ENCODE data around the gene IGF2R.
"Not testable (repeated sequence)": the region's sequence is repeated elsewhere in the genome, so short reads cannot be mapped to it uniquely, and the experiment has no call there.

IGF2R gene

DNA sequence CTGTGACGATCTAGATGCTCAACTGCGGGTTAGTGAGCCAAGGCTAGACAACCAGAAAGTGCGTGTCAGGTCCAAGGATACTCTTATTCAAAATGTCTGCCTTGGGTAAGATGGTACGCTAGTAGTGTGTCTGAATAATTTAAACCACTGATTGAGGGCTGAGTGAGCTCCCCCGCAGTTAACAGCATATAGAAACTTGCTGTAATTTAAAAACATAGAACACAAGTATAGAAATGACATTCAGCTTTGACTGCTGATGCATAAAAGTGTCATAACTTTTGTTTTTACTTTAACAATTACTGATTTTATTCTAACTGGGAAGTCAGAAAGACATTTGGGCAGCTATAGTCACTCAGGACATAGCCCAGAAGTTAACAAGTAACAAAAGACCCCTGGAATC, 107.1 kb downstream of the IGF2R start:
- DNase-seq (ENCODE audit: low spot score), result no peak

DNA sequence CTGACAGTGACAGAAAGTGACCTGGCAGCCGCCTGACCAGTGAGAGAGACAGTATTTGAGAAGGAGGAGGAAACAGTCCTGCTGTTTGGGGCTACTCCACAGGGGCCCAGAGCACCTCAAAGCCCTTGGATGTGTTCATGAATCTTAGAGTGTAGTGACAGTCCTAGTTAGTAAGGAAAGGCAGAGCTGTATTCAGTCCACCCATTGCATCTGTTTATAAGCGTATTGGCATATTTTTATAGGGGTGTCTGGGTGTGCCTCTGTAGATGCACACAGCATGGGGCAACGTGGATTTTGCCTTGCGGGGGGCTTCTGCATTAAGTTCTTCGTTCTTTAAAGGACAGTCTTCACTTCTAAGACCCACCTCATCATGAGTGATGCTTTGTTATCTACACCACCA, 108.1 kb downstream of the IGF2R start:
- DNase-seq (ENCODE audit: low spot score), result no peak

DNA sequence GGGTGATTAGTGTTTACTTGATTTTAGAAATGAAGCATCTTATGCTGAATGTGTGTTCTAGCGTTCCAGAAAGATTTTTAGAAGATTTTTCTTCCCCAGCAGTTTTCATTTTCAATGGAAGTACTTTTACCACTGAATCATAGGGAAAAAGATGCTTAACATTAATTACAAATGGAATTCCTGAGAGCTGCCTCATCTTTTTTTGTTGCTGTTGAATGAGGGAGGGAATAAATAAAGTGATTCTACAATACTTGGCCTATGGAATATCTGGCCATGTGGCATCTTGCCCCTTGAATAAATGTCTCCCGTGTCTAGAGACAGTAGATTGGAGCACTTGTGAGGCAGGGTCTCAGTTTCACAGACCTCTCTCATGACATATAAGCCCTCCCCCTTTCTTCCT, 108.6 kb downstream of the IGF2R start:
- no peak for DNase-seq (ENCODE audit: low spot score)

DNA sequence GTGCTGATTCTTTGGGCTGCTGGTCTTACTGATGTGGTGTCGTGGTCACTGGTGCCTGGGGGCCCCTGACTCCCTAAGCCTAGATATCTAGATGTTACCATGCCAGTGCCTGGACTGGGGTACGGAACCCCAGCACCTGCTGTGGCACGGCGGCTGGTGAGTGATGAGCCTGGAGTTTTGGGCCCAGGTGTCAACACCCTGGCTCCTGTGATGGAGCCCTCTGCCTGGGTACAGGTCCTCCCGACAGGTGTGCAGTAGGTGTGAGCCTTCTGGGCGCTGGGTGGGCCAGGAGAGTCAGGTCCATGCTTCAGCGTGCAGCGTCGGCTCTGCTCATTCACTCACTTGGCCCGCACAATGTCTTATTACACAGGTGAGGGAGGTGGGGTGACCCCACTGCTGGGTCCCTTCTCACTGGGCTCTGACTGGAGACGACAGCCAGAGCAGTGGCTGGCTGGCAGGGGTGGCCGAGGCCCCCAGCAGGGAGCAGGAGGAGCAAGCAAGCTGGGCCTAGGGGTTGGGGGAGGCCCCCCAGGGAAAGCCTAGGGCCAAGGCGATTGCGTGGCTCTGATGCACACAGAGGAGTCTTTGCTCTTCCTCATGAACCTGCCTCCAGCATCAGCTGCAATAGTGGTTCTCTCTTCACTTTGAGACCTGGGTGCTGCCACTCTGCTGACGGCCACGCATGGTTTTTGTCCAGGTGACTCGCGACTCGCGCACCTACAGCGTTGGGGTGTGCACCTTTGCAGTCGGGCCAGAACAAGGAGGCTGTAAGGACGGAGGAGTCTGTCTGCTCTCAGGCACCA, 110.2 kb downstream of the IGF2R start:
- no peak for DNase-seq (ENCODE audit: low spot score)

DNA sequence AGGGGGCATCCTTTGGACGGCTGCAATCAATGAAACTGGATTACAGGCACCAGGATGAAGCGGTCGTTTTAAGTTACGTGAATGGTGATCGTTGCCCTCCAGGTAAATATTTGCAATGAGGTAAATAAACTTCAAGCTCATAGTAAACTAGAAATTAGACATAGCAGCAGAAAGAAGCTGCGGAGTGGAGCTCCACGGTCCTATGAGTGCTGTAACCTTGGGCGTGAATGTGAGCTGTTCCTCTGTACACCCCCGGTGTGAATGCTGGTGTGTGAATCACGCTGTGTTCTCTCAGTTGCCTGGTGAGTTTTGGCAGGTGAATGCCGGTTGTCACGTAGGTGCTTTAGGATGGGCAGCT, 110.8 kb downstream of the IGF2R start:
- no peak for DNase-seq (ENCODE audit: low spot score)

DNA sequence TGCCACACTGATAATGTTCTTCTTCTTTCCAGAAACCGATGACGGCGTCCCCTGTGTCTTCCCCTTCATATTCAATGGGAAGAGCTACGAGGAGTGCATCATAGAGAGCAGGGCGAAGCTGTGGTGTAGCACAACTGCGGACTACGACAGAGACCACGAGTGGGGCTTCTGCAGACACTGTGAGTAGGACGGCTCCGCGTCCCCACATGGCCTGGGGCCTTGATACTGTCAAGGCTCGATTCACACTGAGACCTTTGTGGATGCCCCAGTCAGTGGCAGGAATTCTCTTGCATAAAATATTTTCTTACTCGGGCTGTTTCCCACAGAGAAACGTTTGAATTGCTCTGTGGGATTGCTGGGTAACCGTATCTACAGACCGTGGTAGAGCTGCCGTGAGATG, 111.2 kb downstream of the IGF2R start:
- no peak for DNase-seq (ENCODE audit: low spot score)

DNA sequence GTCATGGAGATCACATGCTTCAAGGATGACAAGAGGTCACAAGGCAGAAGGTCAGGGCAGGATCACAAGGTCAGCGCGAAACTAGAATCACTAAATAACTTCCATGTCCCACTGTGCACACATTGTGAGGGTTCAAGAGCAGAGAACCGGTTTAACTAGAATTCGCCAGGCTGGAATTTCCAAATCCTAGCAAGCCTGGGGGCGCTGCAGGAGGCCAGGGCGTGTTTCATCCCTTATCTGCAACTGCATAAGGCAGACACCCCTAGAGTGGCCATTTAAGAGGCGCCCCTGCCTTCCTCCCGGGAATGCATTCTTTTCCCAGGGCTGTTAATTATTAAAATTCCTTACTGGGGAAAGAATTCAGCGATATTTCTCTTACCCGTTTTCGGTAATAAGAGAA, 112.5 kb downstream of the IGF2R start:
- no peak for DNase-seq (ENCODE audit: low spot score)

DNA sequence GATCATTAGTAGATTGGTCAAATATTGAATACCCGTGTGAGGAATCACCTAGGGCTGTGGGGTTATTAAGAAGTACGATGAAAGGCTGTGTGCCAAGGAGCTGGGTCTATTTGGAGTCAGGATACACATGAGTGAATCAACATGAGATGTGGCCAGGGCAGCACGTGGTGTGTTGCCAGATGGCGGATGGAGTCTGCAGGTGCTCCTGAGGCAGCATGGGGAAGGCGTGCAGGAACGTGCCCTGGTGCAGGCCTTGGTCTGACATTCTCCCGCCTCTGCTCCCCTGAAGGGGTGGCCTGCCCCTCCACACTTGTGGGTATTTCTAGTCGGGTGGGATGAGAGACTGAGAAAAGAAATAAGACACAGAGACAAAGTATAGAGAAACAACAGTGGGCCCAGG, 113.7 kb downstream of the IGF2R start:
- DNase-seq (ENCODE audit: low spot score), result no peak

DNA sequence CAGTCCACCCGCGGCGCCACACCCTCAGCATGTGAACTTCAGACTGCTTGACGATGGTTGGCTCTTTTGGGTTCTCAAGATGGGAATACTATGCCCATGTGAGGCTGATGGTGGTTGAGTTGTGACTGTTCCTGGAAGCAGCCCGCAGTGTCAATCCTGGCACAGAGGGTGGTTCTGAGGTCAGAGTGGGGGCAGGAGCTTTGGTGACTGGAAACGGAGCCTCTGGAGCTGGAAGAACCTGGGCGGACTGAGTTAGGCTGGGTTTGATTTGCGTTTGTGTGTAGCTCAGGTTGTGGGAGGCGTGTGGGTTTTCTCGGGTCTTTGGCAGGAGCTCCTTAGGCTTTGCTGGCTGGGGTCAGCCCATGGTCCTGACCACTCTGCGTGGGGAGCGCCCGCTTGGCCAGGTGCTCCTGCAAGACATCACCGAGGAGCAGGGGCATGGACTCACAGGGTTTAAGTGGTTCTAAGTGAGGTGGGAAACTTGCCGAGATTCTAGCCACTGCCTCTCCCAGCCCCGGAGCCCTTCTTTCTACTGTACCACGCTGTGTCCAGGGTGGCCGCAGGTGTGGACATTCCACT, 115.4 kb downstream of the IGF2R start:
- no peak for DNase-seq (ENCODE audit: low spot score)

DNA sequence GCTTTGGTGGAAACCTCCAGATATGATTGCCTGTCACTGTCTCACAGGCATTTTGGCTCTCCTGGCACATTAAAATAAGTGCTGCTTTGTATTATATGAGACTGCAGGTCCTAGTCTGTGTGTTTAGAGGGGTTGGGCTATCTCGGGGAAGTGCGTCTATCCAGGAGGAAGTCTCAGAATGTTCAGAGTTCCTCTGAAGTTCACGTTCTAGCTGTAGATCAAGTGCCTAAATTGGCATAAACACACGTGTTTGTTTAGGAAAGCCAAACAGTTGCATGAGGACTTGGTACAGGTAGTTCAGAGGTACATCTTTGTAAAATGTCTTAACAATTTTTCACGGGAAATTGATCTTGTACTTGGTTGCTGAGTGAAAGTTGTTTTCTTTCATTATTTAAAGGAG, 116.3 kb downstream of the IGF2R start:
- no peak for DNase-seq (ENCODE audit: low spot score)

DNA sequence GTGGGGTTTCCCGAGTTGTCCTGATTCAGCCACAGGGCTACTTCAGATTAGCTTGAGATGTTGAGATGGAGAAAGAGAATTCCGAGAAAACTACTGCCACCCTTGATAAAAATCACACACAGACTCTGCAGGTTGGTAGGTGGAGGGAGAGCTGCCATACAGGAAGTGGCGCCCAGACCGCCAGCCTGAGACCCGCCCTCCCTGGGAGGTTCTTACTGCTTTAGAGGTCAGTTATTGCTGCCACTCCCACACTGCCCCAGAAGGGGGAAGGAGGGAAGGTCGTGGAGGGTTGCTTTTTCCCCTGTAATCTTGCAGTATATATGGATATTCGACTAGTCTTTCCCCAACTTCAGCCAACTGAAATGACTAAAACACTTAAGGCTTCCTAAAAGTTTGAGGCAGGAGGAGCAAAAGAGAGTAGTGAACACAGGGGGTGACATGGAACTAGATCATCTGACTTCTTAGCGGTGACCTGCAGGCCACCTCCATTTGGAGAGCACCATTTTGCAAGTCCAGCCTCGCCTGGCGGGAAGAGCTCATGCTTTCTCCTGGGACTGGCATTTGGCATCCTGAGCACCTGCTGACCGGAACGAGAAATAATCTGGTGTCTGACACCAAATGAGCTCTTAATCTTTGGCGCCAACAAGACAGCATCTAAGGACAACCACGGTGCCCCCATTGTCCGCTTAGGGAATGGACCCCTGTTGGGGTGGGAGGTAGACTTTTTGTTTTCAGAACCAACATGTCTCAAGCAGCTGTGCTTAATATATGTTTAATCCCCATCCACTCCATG, 117.0 kb downstream of the IGF2R start:
- DNase-seq (ENCODE audit: low spot score), result no peak

DNA sequence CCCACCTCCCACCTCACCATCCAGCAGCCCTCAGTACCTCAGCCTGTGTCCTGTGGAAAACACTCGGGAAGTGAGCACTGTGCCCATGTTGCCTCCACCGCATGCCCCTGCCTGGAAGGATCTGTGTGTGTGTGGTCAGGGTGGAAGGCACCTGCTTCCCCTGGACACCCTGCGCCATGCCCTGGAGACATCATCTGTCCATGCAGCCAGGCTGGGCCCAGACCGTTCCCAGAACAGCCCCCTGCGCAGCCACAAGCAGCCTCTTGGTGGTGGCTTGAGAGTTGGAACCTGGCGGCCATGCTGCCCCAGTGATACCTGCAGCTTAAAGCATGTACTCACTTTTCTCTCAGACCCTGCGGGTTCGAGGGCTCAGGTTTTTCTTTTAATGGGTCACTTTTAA, 117.9 kb downstream of the IGF2R start:
- no peak for DNase-seq (ENCODE audit: low spot score)

DNA sequence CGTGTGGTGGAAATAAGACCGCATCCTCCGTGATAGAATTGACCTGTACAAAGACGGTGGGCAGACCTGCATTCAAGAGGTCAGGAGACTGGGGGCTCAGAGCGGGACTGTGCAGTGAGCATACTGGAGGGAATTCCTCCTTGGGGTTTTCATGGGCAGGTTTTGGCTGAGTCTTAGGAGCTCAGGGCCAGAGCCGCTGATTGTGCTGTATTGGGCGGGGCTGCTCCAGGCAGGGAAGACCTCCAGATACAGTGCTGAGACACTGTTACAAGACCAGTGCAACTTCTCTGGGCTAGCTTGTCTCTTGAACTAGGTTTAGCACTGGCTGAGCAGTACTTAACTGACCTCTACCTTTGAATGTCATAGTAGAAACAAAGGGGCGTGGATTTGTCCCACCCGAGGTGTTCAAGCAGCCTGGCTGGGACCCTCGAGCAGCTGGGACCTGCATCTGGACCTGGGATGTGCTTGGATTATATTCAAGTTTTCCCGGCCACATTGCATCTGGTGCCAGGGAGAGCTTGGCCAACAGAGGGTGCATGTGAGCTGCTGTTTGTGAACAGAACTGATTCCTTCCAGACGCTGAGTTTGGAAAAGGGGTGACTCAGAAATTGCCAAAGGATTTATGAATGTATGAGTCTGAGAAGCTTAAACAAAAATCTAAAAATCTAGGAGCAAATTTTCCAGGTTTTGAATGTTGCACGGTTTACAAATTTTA, 119.3 kb downstream of the IGF2R start:
- peak; percentile 76 for DNase-seq (ENCODE audit: low spot score)

DNA sequence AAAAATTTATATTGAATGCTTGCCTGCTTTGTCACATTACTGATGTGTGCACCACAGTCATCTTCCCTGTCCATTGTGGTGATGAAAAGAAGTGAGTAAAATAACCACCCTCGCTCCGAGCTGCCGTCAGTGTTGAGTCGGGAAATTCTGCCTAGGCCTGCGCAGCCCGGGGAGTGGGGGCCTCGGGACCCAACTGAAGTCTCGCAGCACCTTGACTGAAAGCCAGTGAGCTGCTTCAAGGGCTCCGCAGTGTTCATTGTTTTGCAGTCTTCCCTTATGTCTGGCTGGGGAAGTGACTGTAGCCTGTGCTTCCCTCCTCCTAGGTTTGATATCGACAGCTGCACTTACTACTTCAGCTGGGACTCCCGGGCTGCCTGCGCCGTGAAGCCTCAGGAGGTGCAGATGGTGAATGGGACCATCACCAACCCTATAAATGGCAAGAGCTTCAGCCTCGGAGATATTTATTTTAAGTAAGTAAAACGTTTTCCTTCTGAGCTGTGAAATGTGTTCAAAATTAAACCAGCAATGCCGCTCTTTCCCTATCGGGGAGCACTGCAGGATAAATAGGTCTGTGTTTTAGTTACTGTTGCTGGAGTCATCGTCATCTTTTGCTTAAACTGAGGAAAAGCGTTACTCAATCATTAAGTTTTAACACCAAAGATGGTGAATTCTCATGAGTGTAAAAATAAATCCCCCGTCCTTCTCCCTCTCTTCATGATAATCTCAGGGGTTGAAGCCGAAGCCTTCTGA, 120.1 kb downstream of the IGF2R start:
- DNase-seq (ENCODE audit: low spot score), result peak; percentile 42

DNA sequence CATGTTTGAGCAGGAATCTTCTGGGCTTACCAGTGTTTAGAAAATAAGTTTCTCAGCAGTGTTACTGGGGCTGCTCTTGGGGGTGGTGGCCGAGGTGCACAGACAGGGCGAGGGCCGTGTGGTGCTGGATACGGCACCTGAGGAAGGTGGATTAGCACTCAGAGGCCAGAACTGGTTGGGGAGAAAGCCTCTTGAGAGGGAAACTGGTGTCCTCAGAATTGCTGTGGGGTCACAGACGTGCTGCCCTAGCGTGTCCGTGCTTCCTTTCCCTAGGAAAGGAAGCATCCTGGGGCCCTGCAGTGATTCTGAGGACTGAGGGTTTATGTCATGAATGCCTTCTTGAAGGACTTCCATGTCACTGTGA, 120.6 kb downstream of the IGF2R start:
- DNase-seq (ENCODE audit: low spot score), result no peak

DNA sequence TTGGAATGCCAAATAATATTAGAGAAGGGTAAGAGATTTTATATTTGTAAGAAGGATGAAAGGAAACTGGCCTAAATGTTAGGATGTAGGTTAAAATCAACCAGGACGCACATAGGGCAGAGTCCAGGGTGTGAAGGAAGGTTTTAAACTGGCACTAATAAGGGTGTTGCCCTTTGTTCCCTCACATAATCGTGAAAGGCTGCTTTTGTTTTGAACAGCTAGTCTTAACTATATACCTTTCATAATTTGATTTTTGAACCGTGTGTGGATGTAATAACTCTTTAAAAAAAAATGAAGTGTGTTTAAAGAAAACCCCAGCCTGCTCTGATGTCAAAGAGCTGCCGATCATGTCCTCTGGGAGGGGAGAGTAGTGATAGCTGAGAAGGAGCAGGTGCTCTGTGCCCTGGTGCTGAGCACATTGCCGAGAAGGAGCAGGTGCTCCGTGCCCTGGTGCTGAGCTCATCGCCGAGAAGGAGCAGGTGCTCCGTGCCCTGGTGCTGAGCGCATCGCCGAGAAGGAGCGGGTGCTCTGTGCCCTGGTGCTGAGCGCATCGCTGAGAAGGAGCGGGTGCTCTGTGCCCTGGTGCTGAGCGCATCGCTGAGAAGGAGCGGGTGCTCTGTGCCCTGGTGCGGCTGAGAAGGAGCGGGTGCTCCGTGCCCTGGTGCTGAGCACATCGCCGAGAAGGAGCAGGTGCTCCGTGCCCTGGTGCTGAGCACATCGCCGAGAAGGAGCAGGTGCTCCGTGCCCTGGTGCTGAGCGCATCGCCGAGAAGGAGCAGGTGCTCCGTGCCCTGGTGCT, 121.8 kb downstream of the IGF2R start:
- DNase-seq (ENCODE audit: low spot score), result not testable (repeated sequence)

DNA sequence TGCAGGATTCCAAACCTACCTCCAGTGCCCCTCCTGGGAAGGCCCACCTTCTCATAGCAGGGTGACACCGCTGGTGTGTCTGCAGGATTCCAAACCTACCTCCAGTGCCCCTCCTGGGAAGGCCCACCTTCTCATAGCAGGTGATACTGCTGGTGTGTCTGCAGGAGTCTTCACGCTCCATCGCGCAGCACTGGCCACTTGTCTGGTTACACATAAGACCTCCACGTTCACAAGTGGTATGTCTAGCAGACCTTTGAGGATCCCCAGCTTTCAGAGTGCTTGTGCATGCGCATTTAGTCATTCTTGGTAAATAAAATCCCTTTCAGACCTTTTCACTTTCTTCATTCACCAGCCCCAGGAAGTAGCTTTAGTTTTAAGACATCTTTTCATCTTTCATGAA, 123.3 kb downstream of the IGF2R start:
- not testable (repeated sequence) for DNase-seq (ENCODE audit: low spot score)

DNA sequence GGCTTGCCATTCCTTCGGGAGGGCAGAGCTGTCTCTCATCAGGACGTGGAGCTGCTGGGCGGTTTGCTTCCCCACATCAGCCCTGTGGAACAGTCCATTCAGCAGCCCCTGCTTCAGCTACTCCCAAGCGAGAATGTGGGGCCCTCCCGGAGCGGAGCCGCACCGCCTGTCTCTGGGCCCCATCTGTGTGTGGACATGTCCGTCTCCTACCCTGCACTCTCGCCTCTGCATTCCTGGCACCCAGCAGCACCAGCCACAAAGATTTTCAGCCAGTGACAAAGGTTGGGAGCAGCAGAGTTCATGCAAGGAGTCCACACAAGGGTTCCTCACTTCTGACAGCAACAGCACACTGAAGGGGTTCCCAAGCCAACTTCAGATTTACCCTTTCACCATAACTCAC, 123.7 kb downstream of the IGF2R start:
- DNase-seq (ENCODE audit: low spot score), result no peak

DNA sequence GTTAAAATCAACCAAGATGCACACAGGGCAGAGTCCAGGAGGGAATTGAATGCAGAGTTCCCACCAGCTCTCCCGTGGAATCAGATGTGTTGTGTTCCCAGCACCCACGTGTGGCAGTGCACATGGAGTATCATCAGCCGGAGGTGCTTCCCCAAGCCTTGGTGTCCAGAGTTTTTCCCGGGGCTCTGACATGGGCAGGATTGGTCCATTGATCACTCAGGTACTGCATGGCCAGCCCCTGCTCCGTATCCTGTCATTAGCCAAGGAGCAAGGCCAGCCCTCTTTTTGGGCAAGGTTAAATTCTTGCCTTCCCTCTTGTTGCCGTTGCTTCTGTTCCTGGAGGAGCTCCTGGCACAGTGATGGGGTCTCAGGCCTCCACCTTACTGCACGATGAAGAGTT, 124.2 kb downstream of the IGF2R start:
- DNase-seq (ENCODE audit: low spot score), result no peak

DNA sequence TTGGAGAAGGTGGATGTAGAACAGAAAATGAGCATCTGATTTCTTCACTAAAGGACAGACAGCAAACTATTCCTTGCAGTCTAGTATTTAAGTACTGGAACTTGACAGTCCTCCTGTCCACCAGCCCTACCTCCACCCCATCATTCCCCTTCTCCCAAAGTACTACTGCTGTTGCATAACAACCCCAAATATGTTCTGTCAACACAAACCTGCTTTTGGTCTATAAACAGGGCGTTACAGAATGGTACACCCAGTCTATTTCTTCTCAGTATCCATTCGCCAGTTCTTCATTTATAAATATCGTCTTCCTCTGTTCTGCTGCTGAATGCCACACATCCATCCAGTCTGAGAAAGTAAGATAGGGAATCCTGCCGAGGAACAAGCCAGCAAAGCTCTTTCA, 125.1 kb downstream of the IGF2R start:
- DNase-seq (ENCODE audit: low spot score), result no peak
